Germinal center (tissue), 1 donor: ENCODE results near the gene DNAJB12.
"Not testable (repeated sequence)": the region's sequence is repeated elsewhere in the genome, so short reads cannot be mapped to it uniquely, and the experiment has no call there.

Source experiments
- DNase-seq: peaks from one replicate; pipeline ENCODE4 v3.0.0; 2012; ENCODE audit warnings: mixed read lengths, low spot score

The DNAJB12 gene

GRCh38 chr10:72330069-72330426, 24.7 kb downstream of the DNAJB12 start:
- no peak for DNase-seq

GRCh38 chr10:72329290-72330068, 25.2 kb downstream of the DNAJB12 start:
- no peak for DNase-seq

GRCh38 chr10:72328829-72329204, 25.9 kb downstream of the DNAJB12 start:
- DNase-seq: no peak

GRCh38 chr10:72328045-72328828, 26.5 kb downstream of the DNAJB12 start:
- no peak for DNase-seq

- not testable (repeated sequence) for DNase-seq
Measured at GRCh38 chr10:72326665-72327603, 27.8 kb downstream of the DNAJB12 start.

GRCh38 chr10:72325243-72326175, 29.2 kb downstream of the DNAJB12 start:
- not testable (repeated sequence) for DNase-seq

GRCh38 chr10:72323771-72324191, 30.9 kb downstream of the DNAJB12 start:
- no peak for DNase-seq

GRCh38 chr10:72323108-72323749, 31.5 kb downstream of the DNAJB12 start:
- no peak for DNase-seq

- no peak for DNase-seq
Measured at GRCh38 chr10:72322280-72323058, 32.2 kb downstream of the DNAJB12 start.

GRCh38 chr10:72322030-72322279, 32.8 kb downstream of the DNAJB12 start:
- no peak for DNase-seq

- no peak for DNase-seq
Measured at GRCh38 chr10:72321248-72322029, 33.3 kb downstream of the DNAJB12 start.

GRCh38 chr10:72320676-72321247, 34.0 kb downstream of the DNAJB12 start:
- DNase-seq: peak; percentile 84

GRCh38 chr10:72319416-72320254, 35.1 kb downstream of the DNAJB12 start:
- peak; percentile 89 for DNase-seq

- no peak for DNase-seq
Measured at GRCh38 chr10:72318418-72319262, 36.1 kb downstream of the DNAJB12 start.

- DNase-seq: no peak
Measured at GRCh38 chr10:72316748-72317435, 37.8 kb downstream of the DNAJB12 start.

- DNase-seq: no peak
Measured at GRCh38 chr10:72316386-72316700, 38.4 kb downstream of the DNAJB12 start.
